K562 (cell line): ENCODE results near the gene KBTBD4. TPM values are rescaled to one million over a fixed set of nuclear protein-coding genes. Genes with fewer than 3 reads are reported as not detected.

Experiments used
- ATF3 ChIP-seq, 2 experiments: fragments of 450-650 bp in 1 of 2; sonication (generic) in 1 of 2; formaldehyde crosslinking in 1 of 2; IDR thresholded peaks in 1 of 2; conservative IDR thresholded peaks in 1 of 2; 2 replicates each; pipeline versions ENCODE4 v1.6.1 to v1.8.1; 2016 to 2023; ENCODE audit warnings: mild to moderate bottlenecking in 2 of 2, moderate library complexity in 2 of 2, inconsistent platforms in 1 of 2, missing genetic modification reagents in 1 of 2
- BDP1 ChIP-seq: IDR thresholded peaks from 3 replicates; pipeline ENCODE4 v1.6.1; 2011; ENCODE audit not compliant: insufficient read length, insufficient read depth
- BHLHE40 ChIP-seq: IDR thresholded peaks from 2 replicates; pipeline ENCODE4 v1.6.1; 2011; ENCODE audit warnings: low read length, improper control_type of control experiment
- CHD1 ChIP-seq: fragments of 200-600 bp; sonication (generic); IDR thresholded peaks from one replicate; pipeline ENCODE4 v1.6.1; 2012; ENCODE audit warnings: mild to moderate bottlenecking, moderate library complexity, low read length, inconsistent platforms
- CHD2 ChIP-seq: IDR thresholded peaks from 2 replicates; pipeline ENCODE4 v1.6.1; 2011; ENCODE audit warnings: low read depth, low read length
- DPF2 ChIP-seq: fragments of 450-650 bp; IDR thresholded peaks from 2 replicates; pipeline ENCODE4 v1.6.1; 2016
- GTF3C2 ChIP-seq: IDR thresholded peaks from 3 replicates; pipeline ENCODE4 v1.6.1; 2011; ENCODE audit warnings: borderline replicate concordance, mild to moderate bottlenecking, moderate library complexity; ENCODE audit not compliant: insufficient read length; ENCODE audit errors: extremely low read depth
- IRF2 ChIP-seq: sonication (generic); formaldehyde crosslinking; IDR thresholded peaks from 2 replicates; pipeline ENCODE4 v1.8.1; 2022; ENCODE audit warnings: mild to moderate bottlenecking, missing genetic modification reagents
- KDM1A ChIP-seq, 2 experiments: fragments of 450-650 bp; IDR thresholded peaks; 2 replicates each; pipeline ENCODE4 v1.6.1; 2016; ENCODE audit warnings: mild to moderate bottlenecking in 2 of 2
- KLF1 ChIP-seq: fragments of 450-650 bp; IDR thresholded peaks from 2 replicates; pipeline ENCODE4 v1.6.1; 2016; ENCODE audit warnings: missing genetic modification characterization, missing compliant biosample characterization
- MCM2 ChIP-seq: fragments of 450-650 bp; IDR thresholded peaks from 2 replicates; pipeline ENCODE4 v1.6.1; 2017; ENCODE audit warnings: low read depth, mild to moderate bottlenecking
- NR4A1 ChIP-seq, 2 experiments: fragments of 250-450 bp in 1 of 2; fragments of 450-650 bp in 1 of 2; sonication (Bioruptor Pico) in 1 of 2; IDR thresholded peaks; 2 replicates each; pipeline versions ENCODE4 v1.4.0 to v1.6.1; 2016 to 2020; ENCODE audit warnings: mild to moderate bottlenecking in 2 of 2, missing compliant biosample characterization in 1 of 2, missing genetic modification characterization in 1 of 2, moderate library complexity in 1 of 2
- OTX1 ChIP-seq: fragments of 450-650 bp; formaldehyde crosslinking; IDR thresholded peaks from 2 replicates; pipeline ENCODE4 v1.4.0; 2022; ENCODE audit warnings: mild to moderate bottlenecking
- POLR2H ChIP-seq: IDR thresholded peaks from 2 replicates; pipeline ENCODE4 v1.6.1; 2016; ENCODE audit warnings: missing genetic modification characterization, low read depth, mild to moderate bottlenecking, control low read depth, missing compliant biosample characterization, moderate library complexity
- SIN3B ChIP-seq: fragments of 450-650 bp; IDR thresholded peaks from 2 replicates; pipeline ENCODE4 v1.6.1; 2017; ENCODE audit warnings: low read depth, mild to moderate bottlenecking, moderate library complexity
- SRSF7 ChIP-seq: fragments of 200-400 bp; formaldehyde crosslinking; optimal IDR thresholded peaks from 2 replicates; pipeline ENCODE3; 2017; ENCODE audit warnings: mild to moderate bottlenecking, low read depth, low read length
- SUPT5H ChIP-seq: fragments of 450-650 bp; IDR thresholded peaks from 2 replicates; pipeline ENCODE4 v1.6.1; 2016
- TCFL5 ChIP-seq: fragments of 250-450 bp; sonication (Bioruptor Pico); conservative IDR thresholded peaks from 2 replicates; pipeline ENCODE4 v1.6.1; 2021; ENCODE audit warnings: mild to moderate bottlenecking, moderate library complexity, matching md5 sums
- ZFX ChIP-seq: sonication (generic); formaldehyde crosslinking; IDR thresholded peaks from 2 replicates; pipeline ENCODE4 v1.8.0; 2022; ENCODE audit warnings: mild to moderate bottlenecking, missing genetic modification reagents, moderate library complexity
- ZNF384 ChIP-seq: IDR thresholded peaks from 2 replicates; pipeline ENCODE4 v1.6.1; 2012; ENCODE audit warnings: low read depth, low read length, improper control_type of control experiment
- polyA plus RNA-seq, 8 experiments: library from polyadenylated mRNA; depleted of rRNA in 4 of 8; stranded (reverse) in 5 of 8; unstranded in 3 of 8; fragments of >200 nt; fragmentation: Nextera tagmentation in 2 of 8; fragmentation: Illumina TruSeq in 1 of 8; extraction: Ambion mirVana in 2 of 8; extraction: Trizol in 1 of 8; gene quantifications; 2 replicates each; pipeline versions ENCODE4 v1.2.1 to v1.2.3, GENCODE V29; 2011 to 2014; ENCODE audit warnings: inconsistent platforms in 1 of 8, missing spikeins in 1 of 8
- total RNA-seq, 7 experiments: library from RNA; depleted of rRNA in 6 of 7; stranded (reverse); fragments of >200 nt in 6 of 7; fragmentation: Illumina TruSeq in 2 of 7; extraction: Trizol in 2 of 7; gene quantifications; 2 replicates each; pipeline versions ENCODE4 v1.2.1 to v1.2.3, GENCODE V29; 2011 to 2021; ENCODE audit warnings: low replicate concordance in 1 of 7
- TF ChIP-seq, protein P1 (sequence below): fragments of 250-450 bp; sonication (Bioruptor Pico); IDR thresholded peaks from 2 replicates; pipeline ENCODE4 v1.5.0; 2021
- TF ChIP-seq, protein P2 (sequence below): IDR thresholded peaks from 2 replicates; pipeline ENCODE4 v1.6.1; 2012; ENCODE audit warnings: low read depth, low read length, improper control_type of control experiment, borderline replicate concordance

Gene KBTBD4
- total and polyA plus RNA-seq, 9 of the 15 experiments (the other 6 are each of a cell fraction or from before 2014, with no cell fraction given), result 7.0 to 33.9 (median 13.3) TPM

DNA sequence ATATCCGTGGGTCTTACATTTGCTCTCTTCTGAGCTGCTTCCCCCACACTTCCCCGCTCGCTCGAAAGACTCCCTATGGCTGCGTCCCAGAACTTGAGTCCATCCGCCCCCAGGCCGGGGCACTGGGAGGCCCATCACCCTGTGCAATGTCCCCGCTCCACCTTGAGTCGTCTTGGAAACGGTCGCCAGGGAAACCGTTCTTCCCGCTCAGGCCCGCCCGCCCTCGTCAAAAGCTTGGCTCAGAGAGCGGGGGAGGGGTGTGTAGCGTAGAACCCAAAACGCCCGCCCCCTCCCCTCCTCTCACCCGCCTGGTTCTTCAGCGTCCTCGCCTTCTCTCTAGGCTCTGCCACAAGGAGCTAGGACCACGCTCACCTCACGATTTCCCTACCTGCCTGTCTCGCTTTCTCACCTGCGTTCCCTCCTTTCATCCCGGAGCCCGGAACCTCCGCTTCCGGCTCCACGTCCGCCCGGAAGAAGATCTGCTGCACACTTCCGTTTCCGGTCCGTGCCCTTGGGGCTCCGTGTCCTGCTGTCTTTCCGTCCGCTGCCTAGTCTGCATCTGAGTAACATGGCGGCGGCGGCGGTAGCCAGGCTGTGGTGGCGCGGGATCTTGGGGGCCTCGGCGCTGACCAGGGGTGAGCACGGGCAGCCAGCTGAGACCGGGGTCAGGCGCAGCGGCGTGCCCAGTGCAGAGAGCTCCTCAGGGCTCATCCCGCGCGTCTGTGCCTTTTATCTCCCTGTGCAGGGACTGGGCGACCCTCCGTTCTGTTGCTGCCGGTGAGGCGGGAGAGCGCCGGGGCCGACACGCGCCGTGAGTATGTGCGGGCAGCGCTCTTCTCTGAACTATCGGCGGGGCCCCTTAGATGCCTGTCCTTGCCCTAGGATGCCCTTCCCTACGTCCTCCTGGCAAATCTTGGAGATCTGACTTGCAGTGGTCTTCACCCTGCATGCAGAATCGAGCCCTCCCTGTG lies at the start of gene KBTBD4, which contains the start of gene NDUFS3 (continued):
- no peak for TF ChIP-seq SRSF7
- no peak for TF ChIP-seq GTF3C2
- TF ChIP-seq POLR2H (tag), result peak; percentile 69; the same call in 1 of the 2 replicates
- TF ChIP-seq, protein P1, sequence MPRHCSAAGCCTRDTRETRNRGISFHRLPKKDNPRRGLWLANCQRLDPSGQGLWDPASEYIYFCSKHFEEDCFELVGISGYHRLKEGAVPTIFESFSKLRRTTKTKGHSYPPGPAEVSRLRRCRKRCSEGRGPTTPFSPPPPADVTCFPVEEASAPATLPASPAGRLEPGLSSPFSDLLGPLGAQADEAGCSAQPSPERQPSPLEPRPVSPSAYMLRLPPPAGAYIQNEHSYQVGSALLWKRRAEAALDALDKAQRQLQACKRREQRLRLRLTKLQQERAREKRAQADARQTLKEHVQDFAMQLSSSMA (CRISPR knock-in tag), result peak; percentile 54; the same call in 1 of the 2 replicates
- peak; percentile 91 for TF ChIP-seq KLF1 (tag)
- no peak for TF ChIP-seq BDP1
- TF ChIP-seq KDM1A (IDR thresholded peaks at IDR 0.05), result peak; percentile 35 to 87; a peak in 3 of 4 replicates
- TF ChIP-seq CHD1, result peak; percentile 79
- TF ChIP-seq IRF2 (CRISPR knock-in tag), result no peak
- peak; percentile 61 for TF ChIP-seq ATF3 (IDR thresholded peaks at IDR 0.05)
- no peak for TF ChIP-seq ATF3 (CRISPR knock-in tag; conservative IDR thresholded peaks at IDR 0.05)
- TF ChIP-seq BHLHE40, result 0 out of 2 replicates have a peak, but pooled peaks have one; percentile 6
- TF ChIP-seq SIN3B, result peak; percentile 98
- peak; percentile 85 for TF ChIP-seq OTX1 (CRISPR knock-in tag)
- 0 out of 2 replicates have a peak, but pooled peaks have one; percentile 30 for TF ChIP-seq ZNF384
- no peak for TF ChIP-seq MCM2
- TF ChIP-seq TCFL5 (CRISPR knock-in tag), result no peak
- peak; percentile 93 for TF ChIP-seq SUPT5H
- no peak for TF ChIP-seq NR4A1 (CRISPR knock-in tag; IDR thresholded peaks at IDR 0.05)
- TF ChIP-seq NR4A1 (tag; IDR thresholded peaks at IDR 0.05), result peak; percentile 80
- TF ChIP-seq DPF2, result peak; percentile 85
- peak; percentile 72 for TF ChIP-seq CHD2
- TF ChIP-seq ZFX, result peak; percentile 86
- TF ChIP-seq, protein P2, sequence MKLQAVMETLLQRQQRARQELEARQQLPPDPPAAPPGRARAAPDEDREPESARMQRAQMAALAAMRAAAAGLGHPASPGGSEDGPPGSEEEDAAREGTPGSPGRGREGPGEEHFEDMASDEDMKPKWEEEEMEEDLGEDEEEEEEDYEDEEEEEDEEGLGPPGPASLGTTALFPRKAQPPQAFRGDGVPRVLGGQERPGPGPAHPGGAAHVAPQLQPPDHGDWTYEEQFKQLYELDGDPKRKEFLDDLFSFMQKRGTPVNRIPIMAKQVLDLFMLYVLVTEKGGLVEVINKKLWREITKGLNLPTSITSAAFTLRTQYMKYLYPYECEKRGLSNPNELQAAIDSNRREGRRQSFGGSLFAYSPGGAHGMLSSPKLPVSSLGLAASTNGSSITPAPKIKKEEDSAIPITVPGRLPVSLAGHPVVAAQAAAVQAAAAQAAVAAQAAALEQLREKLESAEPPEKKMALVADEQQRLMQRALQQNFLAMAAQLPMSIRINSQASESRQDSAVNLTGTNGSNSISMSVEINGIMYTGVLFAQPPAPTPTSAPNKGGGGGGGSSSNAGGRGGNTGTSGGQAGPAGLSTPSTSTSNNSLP, result no peak
